Endothelial cell (in vitro differentiated cells): ENCODE results near the gene ADCY10. TPM values are rescaled to one million over a fixed set of nuclear protein-coding genes. Genes with fewer than 3 reads are reported as not detected.

Experiments
- DNase-seq: peaks from one replicate; pipeline ENCODE4 v3.0.0; 2021; ENCODE audit warnings: low spot score
- H3K27ac Mint-ChIP-seq: one replicate; pipeline ENCODE4 v1.8.0; 2021; ENCODE audit warnings: mixed read lengths, inconsistent platforms; ENCODE audit not compliant: unreplicated experiment
- H3K27me3 Mint-ChIP-seq: one replicate; pipeline ENCODE4 v1.8.0; 2021; ENCODE audit warnings: mild to moderate bottlenecking, moderate library complexity, mixed read lengths, inconsistent platforms; ENCODE audit not compliant: unreplicated experiment
- H3K36me3 Mint-ChIP-seq: one replicate; pipeline ENCODE4 v1.8.0; 2021; ENCODE audit warnings: mild to moderate bottlenecking, low read depth, mixed read lengths, inconsistent platforms; ENCODE audit not compliant: unreplicated experiment
- H3K4me1 Mint-ChIP-seq: one replicate; pipeline ENCODE4 v1.8.0; 2021; ENCODE audit warnings: mild to moderate bottlenecking, mixed read lengths, inconsistent platforms; ENCODE audit not compliant: unreplicated experiment
- H3K4me3 Mint-ChIP-seq: one replicate; pipeline ENCODE4 v1.8.0; 2021; ENCODE audit warnings: mild to moderate bottlenecking, mixed read lengths, inconsistent platforms; ENCODE audit not compliant: unreplicated experiment
- H3K9me3 Mint-ChIP-seq: one replicate; pipeline ENCODE4 v1.8.0; 2021; ENCODE audit warnings: mixed read lengths, inconsistent platforms; ENCODE audit not compliant: unreplicated experiment
- CTCF ChIP-seq: fragments of 200-600 bp; sonication (generic); IDR thresholded peaks from one replicate; pipeline ENCODE4 v1.5.0; 2021; ENCODE audit warnings: antibody characterized with exemption; ENCODE audit not compliant: unreplicated experiment
- total RNA-seq: library from RNA; stranded (reverse); fragmentation: NEBNext Ultra II Directional; extraction: Animal tissue kit (Norgen Biotek cat#: 25700); gene quantifications from one replicate; pipeline ENCODE4 v1.2.1, GENCODE V29; 2021; ENCODE audit not compliant: unreplicated experiment

Gene ADCY10
- total RNA-seq, 1 donor from 2014 or later, result 0.31 TPM

GRCh38 chr1:167927046-167927754 is 13.3 kb upstream of the ADCY10 start:
- no peak for DNase-seq
- Mint-ChIP-seq H3K9me3 (no peaks in the 10 kb centered on the region), H3K27ac (no peak overlapping the region), H3K4me3 (no peak overlapping the region), H3K4me1 (no peaks in the 10 kb centered on the region), H3K36me3 (no peaks in the 10 kb centered on the region), H3K27me3 (no peaks in the 10 kb centered on the region)
- no peak for TF ChIP-seq CTCF

- Mint-ChIP-seq H3K4me1 (no peaks in the 10 kb centered on the region), H3K27ac (no peak overlapping the region), H3K27me3 (no peaks in the 10 kb centered on the region), H3K36me3 (no peaks in the 10 kb centered on the region), H3K4me3 (no peak overlapping the region), H3K9me3 (no peaks in the 10 kb centered on the region)
- no peak for TF ChIP-seq CTCF
- DNase-seq, result no peak
Observed at GRCh38 chr1:167926486-167926997, 12.6 kb upstream of the ADCY10 start.

GRCh38 chr1:167924543-167925231 is 10.8 kb upstream of the ADCY10 start:
- H3K27ac Mint-ChIP-seq, result no peak overlapping the region
- H3K4me3 Mint-ChIP-seq, result no peak overlapping the region
- H3K36me3 Mint-ChIP-seq, result no peaks in the 10 kb centered on the region
- H3K9me3 Mint-ChIP-seq, result no peaks in the 10 kb centered on the region
- no peaks in the 10 kb centered on the region for H3K4me1 Mint-ChIP-seq
- no peak for TF ChIP-seq CTCF
- DNase-seq, result no peak
- H3K27me3 Mint-ChIP-seq, result no peaks in the 10 kb centered on the region

GRCh38 chr1:167924102-167924501 is 10.2 kb upstream of the ADCY10 start:
- Mint-ChIP-seq H3K27ac (no peak overlapping the region), H3K36me3 (no peaks in the 10 kb centered on the region), H3K9me3 (no peaks in the 10 kb centered on the region), H3K4me3 (no peak overlapping the region), H3K27me3 (no peaks in the 10 kb centered on the region), H3K4me1 (no peaks in the 10 kb centered on the region)
- no peak for DNase-seq
- no peak for TF ChIP-seq CTCF
